Prostate gland (tissue), 2 donors: ENCODE results near the gene ETV6. TPM values are rescaled to one million over a fixed set of nuclear protein-coding genes. Genes with fewer than 3 reads are reported as not detected.
A peak's percentile ranks its signal among the peaks of the same experiment; 100 is the strongest.

Source experiments
- DNase-seq: peaks from one replicate; pipeline ENCODE4 v3.0.0-alpha.2; 2019; ENCODE audit warnings: low spot score
- H3K27ac ChIP-seq, 2 donors: fragments of 200-600 bp; sonication (generic); 2 replicates each; pipeline ENCODE4 v1.5.1; 2017 to 2019
- H3K27me3 ChIP-seq: fragments of 200-600 bp; sonication (generic); replicated peaks from 2 replicates; pipeline ENCODE4 v1.5.1; 2019; ENCODE audit not compliant: insufficient read depth
- H3K36me3 ChIP-seq, 2 donors: fragments of 200-600 bp; sonication (generic); 1 replicate in 1 of 2; 2 replicates in 1 of 2; pipeline versions ENCODE4 v1.5.1 to v1.8.1; 2017 to 2019
- H3K4me1 ChIP-seq: fragments of 200-600 bp; sonication (generic); replicated peaks from 2 replicates; pipeline ENCODE4 v1.5.1; 2019
- H3K4me3 ChIP-seq, 2 donors: fragments of 200-600 bp; sonication (generic); 2 replicates each; pipeline ENCODE4 v1.5.1; 2017 to 2019
- H3K9me3 ChIP-seq: fragments of 200-600 bp; sonication (generic); 2 replicates; pipeline ENCODE4 v1.5.1; 2017
- CTCF ChIP-seq, 4 experiments: fragments of 200-600 bp in 2 of 4; fragments of 450-650 bp in 2 of 4; sonication (generic) in 2 of 4; IDR thresholded peaks; 1 replicate in 3 of 4; 2 replicates in 1 of 4; pipeline ENCODE4 v1.5.1; 2016 to 2019; ENCODE audit warnings: antibody characterized with exemption in 4 of 4, mild to moderate bottlenecking in 2 of 4, moderate library complexity in 2 of 4
- POLR2A ChIP-seq: fragments of 450-650 bp; IDR thresholded peaks from one replicate; pipeline ENCODE4 v1.6.1; 2016; ENCODE audit warnings: antibody characterized with exemption, mild to moderate bottlenecking
- POLR2AphosphoS5 ChIP-seq: sonication (generic); formaldehyde crosslinking; IDR thresholded peaks from one replicate; pipeline ENCODE4 v1.6.1; 2017; ENCODE audit warnings: antibody characterized with exemption
- WGBS: methylation state at CpG from one replicate; pipeline ENCODE4 v1.1.5; 2018; 5-methylcytosine and 5-hydroxymethylcytosine counted together
- intact Hi-C: fragments of 100-400 bp; cut with DNase I; formaldehyde crosslinking; loops from one replicate; pipeline ENCODE4 v1.14.2; 2022
- total RNA-seq, 2 donors: library from RNA; depleted of rRNA; stranded (reverse); fragments of >200 nt; gene quantifications; one replicate each; pipeline ENCODE4 v1.1.0, GENCODE V29; 2016

The ETV6 gene
- total RNA-seq, 2 donors from 2014 or later = 26.7 to 33.6 TPM

GRCh38 chr12:11881835-11882234 lies 232.4 kb downstream of the ETV6 start:
- H3K4me3 ChIP-seq = no peak overlapping the region
- DNase-seq = no peak
- H3K27me3 ChIP-seq = no peaks in the 10 kb centered on the region
- peak overlapping the region in 1 of 2 donors; percentile 29 for H3K27ac ChIP-seq
- 79% methylated on average over 2 of the region's 2 CpGs for WGBS
- TF ChIP-seq CTCF (IDR thresholded peaks at IDR 0.05) (no peak), POLR2A (no peak), POLR2AphosphoS5 (no peak)
- peaks cover 3% of the 10 kb centered on the region for H3K4me1 ChIP-seq
- H3K9me3 ChIP-seq = no peaks in the 10 kb centered on the region
- intact Hi-C loops = loop anchor here (5.0 kb wide), 1 partner anchor 230 kb away; no protein-coding TSS in a partner anchor
- H3K36me3 ChIP-seq = no peaks in the 10 kb centered on the region

- no peak for DNase-seq
- no peak for TF ChIP-seq POLR2AphosphoS5
- TF ChIP-seq POLR2A = no peak
- no peak for TF ChIP-seq CTCF (IDR thresholded peaks at IDR 0.05)
- Histone ChIP-seq H3K4me1 (peaks cover 3% of the 10 kb centered on the region), H3K9me3 (no peaks in the 10 kb centered on the region), H3K36me3 (no peaks in the 10 kb centered on the region), H3K27ac (peak overlapping the region; percentile 24 to 29), H3K27me3 (no peaks in the 10 kb centered on the region), H3K4me3 (no peak overlapping the region)
- intact Hi-C loops = loop anchor here (5.0 kb wide), 1 partner anchor 230 kb away; no protein-coding TSS in a partner anchor
- WGBS = 42% methylated on average over 8 of the region's 8 CpGs
These were observed 233.0 kb downstream of the ETV6 start for GRCh38 chr12:11882301-11883019.

- H3K4me3 ChIP-seq = no peak overlapping the region
- DNase-seq = no peak
- H3K27me3 ChIP-seq = no peaks in the 10 kb centered on the region
- intact Hi-C loops = loop anchor here (5.0 kb wide), 1 partner anchor 232 kb away; no protein-coding TSS in a partner anchor
- peak overlapping the region in 1 of 2 donors; percentile 69 for H3K27ac ChIP-seq
- no peaks in the 10 kb centered on the region for H3K9me3 ChIP-seq
- H3K36me3 ChIP-seq = no peaks in the 10 kb centered on the region
- WGBS = 91% methylated on average over 11 of the region's 11 CpGs
- no peak for TF ChIP-seq POLR2AphosphoS5
- TF ChIP-seq POLR2A = no peak
- TF ChIP-seq CTCF (IDR thresholded peaks at IDR 0.05) = no peak
- peaks cover 3% of the 10 kb centered on the region for H3K4me1 ChIP-seq
These were observed 234.6 kb downstream of the ETV6 start for GRCh38 chr12:11884116-11884515.

- no peak overlapping the region for H3K4me3 ChIP-seq
- DNase-seq = no peak
- no peaks in the 10 kb centered on the region for H3K36me3 ChIP-seq
- intact Hi-C loops = loop anchor here (5.0 kb wide), 1 partner anchor 232 kb away; no protein-coding TSS in a partner anchor
- no peaks in the 10 kb centered on the region for H3K27me3 ChIP-seq
- no peak for TF ChIP-seq CTCF (IDR thresholded peaks at IDR 0.05)
- no peak for TF ChIP-seq POLR2A
- TF ChIP-seq POLR2AphosphoS5 = no peak
- WGBS = 93% methylated on average over 2 of the region's 2 CpGs
- H3K27ac ChIP-seq = peak overlapping the region; percentile 60 to 69
- peaks cover 3% of the 10 kb centered on the region for H3K4me1 ChIP-seq
- H3K9me3 ChIP-seq = no peaks in the 10 kb centered on the region
These were observed 235.2 kb downstream of the ETV6 start for GRCh38 chr12:11884706-11885105.
